GM19395 (cell line): ENCODE measurements around the gene MED10.

Source experiments
- ATAC-seq: cut with Tn5 transposase; IDR thresholded peaks from one replicate; pipeline ENCODE4 v1.9.1; 2021; ENCODE audit warnings: mild to moderate bottlenecking, moderate library complexity; ENCODE audit not compliant: unreplicated experiment

MED10 gene

DNA sequence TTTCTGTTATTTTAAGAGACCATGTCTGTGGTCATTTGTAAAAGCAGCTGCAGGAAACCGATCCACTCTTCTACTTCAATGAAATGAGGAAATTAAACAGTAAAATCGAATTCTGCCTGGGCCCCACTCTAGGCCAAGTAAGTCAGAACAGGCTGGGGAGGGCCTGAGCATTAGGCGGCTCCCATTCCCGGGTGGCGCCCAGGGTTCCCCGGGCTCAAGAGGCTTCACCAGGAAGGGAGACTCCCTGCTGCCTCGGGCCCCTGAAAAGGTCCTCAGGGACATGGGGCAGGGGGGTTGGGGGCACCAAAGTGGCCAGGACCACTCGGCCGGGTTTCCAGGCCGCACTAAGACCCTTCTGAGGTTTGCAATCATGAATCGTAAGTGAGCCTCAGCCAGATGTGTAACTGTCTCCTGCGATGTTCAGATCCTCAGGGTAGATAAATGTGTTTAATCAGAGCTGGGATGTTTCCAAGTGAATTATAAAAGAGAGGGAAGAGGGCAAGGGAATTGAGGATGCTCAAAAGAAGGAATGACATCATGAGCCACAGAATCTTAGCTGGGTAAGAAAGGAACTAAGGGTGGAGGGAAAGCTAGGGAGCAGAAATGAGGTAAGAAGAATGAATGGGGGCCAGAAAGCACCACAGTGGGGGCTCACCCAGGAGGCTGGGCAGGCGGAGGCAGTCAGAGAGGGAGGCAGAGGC is 24.6 kb downstream of the MED10 start:
- no peak for ATAC-seq

DNA sequence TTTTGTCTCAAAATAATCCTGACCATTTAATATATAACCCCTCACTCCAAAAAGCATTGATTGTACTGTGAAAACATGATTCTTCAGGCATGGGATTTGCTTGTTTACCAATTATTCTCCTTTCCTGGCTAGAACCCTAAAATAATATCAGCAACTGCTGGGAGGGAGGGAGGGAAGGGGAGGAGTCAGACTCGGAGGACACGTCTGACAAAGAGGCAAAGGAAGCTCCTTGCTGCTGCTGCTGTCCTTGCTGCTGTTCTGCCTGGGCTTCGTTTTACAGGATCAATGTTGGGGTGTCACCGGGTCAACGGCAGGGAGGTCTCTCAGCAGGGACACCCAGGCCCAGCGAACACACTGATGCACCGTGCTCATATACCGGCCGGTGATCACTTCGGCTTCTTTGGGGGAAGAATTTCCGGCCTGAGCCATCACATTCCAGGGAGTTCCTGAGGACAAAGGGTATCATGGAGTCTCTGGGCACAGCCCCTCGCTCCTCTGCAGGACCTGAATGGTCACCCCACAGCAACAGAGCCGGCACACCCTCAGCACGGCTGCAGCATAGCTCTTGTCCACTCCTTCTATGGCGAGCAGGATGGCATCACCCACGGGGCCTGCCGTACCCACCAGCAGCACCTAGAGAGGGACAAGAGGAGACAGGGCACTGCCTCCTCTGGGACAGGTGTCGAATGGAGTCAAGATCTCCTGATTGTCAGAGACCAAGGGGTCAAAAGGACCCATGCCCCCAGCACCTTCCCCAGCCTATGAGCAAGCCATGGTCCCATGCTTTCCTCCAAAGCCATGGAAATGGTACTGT is 27.9 kb downstream of the MED10 start:
- ATAC-seq = no peak

GRCh38 chr5:6349387-6349786 is 29.0 kb downstream of the MED10 start:
- no peak for ATAC-seq

DNA sequence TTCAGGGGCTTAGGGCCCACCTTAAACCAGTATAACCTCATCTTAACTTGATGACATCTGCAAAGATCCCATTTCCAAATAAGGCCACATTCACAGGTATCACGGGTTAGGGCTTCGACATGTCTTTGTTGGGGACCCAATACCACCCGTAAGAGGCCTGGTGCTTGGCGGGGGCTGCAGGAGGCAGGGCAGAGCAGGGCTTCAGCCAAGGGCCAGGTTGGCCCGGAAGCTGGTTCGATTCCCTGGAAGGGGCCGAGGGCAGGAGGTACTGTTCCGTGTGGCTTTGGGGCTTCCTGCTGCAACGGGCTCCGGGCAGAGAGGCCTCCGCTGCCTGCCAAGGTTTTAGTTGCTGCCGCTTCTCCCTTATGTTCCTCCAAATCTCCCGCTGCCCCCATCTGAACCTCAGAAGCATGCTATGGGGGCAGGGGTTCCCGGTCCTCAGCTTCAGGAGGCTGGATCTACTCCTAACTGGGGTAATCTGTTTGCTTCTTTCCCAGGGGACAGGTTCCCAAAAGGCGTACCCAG is 29.8 kb downstream of the MED10 start:
- ATAC-seq = no peak

DNA sequence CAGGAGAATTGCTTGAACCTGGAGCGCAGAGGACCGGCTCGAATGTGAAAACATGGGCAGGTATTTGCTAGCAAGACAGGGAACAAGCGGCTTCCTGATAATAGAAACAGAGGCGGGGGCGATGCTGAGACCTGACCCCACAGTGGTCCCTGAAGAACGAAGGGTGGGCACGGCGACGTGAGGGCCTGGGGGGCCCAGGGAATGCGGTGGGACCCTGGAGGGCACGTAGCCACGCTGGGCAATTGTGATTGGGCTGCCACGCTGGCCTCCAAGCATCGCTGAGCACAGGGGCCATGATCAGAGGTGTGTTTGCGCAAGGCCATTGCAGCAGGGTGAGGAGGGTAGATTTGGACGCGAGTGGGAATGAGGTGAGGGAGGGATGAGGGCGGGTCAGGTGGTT is 30.7 kb downstream of the MED10 start:
- no peak for ATAC-seq

DNA sequence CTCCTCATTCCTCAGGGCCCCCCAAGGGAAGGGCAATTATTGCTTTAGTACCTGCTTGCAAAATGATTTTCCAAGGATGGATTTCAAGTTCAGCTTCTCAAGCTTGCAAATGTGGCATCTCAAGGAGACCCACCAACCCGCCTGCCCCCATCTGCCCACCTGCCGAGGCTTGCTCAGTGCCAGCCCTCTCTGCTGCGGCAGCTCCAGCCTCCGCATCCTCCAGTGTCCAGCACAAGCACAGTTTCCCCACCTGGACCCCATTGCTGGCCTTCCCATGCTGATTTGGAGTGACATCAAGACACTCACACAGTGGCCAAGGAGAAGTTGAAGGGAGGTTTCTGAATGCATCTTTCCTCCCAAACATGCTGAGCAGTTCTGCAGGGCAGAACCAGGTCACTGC is 31.2 kb downstream of the MED10 start:
- no peak for ATAC-seq

DNA sequence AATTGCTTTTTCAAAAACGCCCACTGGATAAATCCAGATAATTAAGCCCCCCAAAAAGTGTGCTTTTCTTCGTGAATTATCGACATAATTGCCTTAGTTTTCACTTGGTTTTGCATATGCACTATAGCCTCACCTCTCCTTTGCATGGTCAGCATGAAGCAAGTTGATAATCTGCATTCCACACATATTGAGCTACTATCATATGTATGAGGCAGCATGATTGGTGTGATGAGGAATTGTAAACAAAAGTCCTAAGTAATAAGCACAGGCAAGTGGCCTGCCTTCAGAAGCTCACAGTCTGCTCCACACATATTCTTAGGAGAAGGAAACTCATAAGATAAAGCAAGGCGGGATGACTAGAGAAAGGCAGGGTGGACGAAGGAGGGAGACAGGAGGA is 33.8 kb downstream of the MED10 start:
- no peak for ATAC-seq

GRCh38 chr5:6343951-6344592 is 34.3 kb downstream of the MED10 start:
- ATAC-seq = no peak

GRCh38 chr5:6342689-6343315 is 35.5 kb downstream of the MED10 start:
- no peak for ATAC-seq

DNA sequence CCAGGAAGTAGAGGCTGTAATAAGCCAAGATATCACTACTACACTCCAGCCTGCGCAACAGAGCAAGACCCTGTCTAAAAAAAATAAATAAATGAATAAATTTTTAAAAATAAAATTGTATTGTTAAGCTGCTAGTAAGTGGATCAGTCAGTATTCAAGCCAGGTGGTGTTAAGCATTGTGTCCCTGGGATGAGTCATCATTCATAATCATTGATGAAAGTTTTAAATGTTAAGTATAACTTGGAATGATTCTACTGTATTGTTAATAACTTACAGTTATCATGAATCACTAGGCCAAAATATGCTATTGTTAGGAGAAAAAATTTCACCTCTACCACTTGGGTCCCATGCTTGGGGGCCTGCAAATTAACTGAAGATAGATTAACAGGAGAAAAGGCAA is 38.2 kb downstream of the MED10 start:
- ATAC-seq = no peak

GRCh38 chr5:6338871-6339270 is 39.5 kb downstream of the MED10 start:
- ATAC-seq = no peak

- no peak for ATAC-seq
Measured at GRCh38 chr5:6338135-6338534, 40.2 kb downstream of the MED10 start.

DNA sequence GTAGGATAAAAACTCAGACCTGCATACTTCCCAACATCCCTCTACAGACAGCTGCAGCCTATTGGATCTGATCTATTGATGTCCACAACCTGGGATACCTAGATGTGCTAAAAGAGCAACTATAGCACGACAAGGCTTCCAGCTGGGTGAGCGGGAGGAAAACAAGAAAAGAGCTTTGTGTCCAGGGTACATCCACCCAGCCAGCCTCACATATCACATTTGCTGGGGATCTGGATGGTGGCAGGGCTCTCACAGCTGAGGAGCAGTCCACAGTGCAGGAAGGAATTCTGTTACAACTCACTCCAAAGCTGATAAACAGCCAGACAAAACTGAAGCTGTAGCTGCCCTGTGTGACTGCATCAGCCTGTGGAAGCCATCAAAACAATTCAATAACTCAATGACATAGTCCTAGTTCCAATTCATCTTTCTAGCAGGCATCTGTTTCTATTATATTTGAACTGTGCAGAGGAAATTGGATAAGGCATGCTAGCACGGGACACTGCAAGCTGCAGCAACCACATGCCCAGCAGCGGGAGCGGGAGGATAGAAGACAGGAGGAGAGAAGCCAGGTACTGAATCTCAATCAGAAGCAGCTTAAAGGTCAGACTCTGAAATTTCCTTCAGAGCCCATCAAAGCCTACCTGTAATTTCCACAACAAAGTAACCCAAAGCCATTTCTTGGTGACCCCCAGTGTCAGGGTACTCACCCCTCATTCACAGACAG is 45.0 kb downstream of the MED10 start:
- ATAC-seq = no peak

GRCh38 chr5:6328173-6328572 is 50.2 kb downstream of the MED10 start:
- no peak for ATAC-seq

DNA sequence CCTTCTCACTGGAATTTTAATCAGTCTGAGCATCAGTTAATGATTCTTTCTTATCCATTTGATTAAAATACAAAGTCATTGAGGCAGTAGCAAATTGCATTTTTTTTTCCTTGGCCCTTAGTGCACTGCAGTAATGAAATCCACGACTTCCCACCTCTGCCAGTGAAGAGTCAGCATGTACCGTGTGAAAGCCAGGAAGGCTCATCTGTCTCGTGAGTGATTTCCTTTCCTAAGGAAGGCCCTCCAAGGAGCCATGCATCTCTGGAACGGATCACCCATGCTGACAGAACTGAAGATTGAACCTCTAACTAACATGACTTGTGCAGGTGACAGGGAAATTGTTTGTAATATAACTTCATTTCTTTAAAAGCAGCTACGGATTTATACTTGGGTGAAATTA is 51.6 kb downstream of the MED10 start:
- no peak for ATAC-seq

GRCh38 chr5:6322163-6322713 is 56.1 kb downstream of the MED10 start:
- ATAC-seq = no peak
